Tibial artery (tissue), 4 donors: ENCODE results near the gene RNF38.
"Not testable (repeated sequence)": the region's sequence is repeated elsewhere in the genome, so short reads cannot be mapped to it uniquely, and the experiment has no call there.

Experiments used
- DNase-seq, 2 donors: peaks; one replicate each; pipeline ENCODE4 v3.0.0-alpha.2; 2019
- H3K27ac ChIP-seq, 2 donors: fragments of 200-600 bp; sonication (generic) in 1 of 2; 1 replicate in 1 of 2; 2 replicates in 1 of 2; pipeline ENCODE4 v1.5.1; 2018 to 2019; ENCODE audit warnings: mild to moderate bottlenecking in 1 of 2
- H3K27me3 ChIP-seq, 2 donors: fragments of 200-600 bp; sonication (generic) in 1 of 2; one replicate each; pipeline versions ENCODE4 v1.5.1 to v1.6.0; 2016 to 2019
- H3K36me3 ChIP-seq, 3 donors: fragments of 200-600 bp; sonication (generic) in 2 of 3; one replicate each; pipeline ENCODE4 v1.5.1; 2016 to 2019; ENCODE audit warnings: mild to moderate bottlenecking in 2 of 3
- H3K4me1 ChIP-seq, 4 donors: fragments of 200-600 bp; sonication (generic) in 2 of 4; 1 replicate in 3 of 4; 2 replicates in 1 of 4; pipeline ENCODE4 v1.5.1; 2016 to 2019
- H3K4me3 ChIP-seq, 2 donors: fragments of 200-600 bp; sonication (generic) in 1 of 2; 1 replicate in 1 of 2; 2 replicates in 1 of 2; pipeline ENCODE4 v1.5.1; 2018 to 2019; ENCODE audit warnings: mild to moderate bottlenecking in 2 of 2
- H3K9me3 ChIP-seq, 3 donors: fragments of 200-600 bp; sonication (generic) in 1 of 3; one replicate each; pipeline ENCODE4 v1.5.1; 2016 to 2019
- CTCF ChIP-seq, 2 experiments: fragments of 200-600 bp in 1 of 2; fragments of 450-650 bp in 1 of 2; IDR thresholded peaks; one replicate each; pipeline ENCODE4 v1.5.1; 2017 to 2019; ENCODE audit warnings: antibody characterized with exemption in 2 of 2, mild to moderate bottlenecking in 1 of 2, moderate library complexity in 1 of 2
- intact Hi-C: fragments of 100-400 bp; cut with DNase I; formaldehyde crosslinking; loops from one replicate; pipeline ENCODE4 v1.15.0; 2023; ENCODE audit warnings: low total_unique reads

Gene RNF38

GRCh38 chr9:36297798-36298197 is 102.3 kb downstream of the RNF38 start:
- H3K4me1 ChIP-seq, result no peaks in the 10 kb centered on the region
- no peaks in the 10 kb centered on the region for H3K36me3 ChIP-seq
- intact Hi-C loops, result no loop called here
- no peak overlapping the region for H3K27ac ChIP-seq
- no peak for DNase-seq
- TF ChIP-seq CTCF (IDR thresholded peaks at IDR 0.05), result no peak
- H3K4me3 ChIP-seq, result no peak overlapping the region
- H3K9me3 ChIP-seq, result no peaks in the 10 kb centered on the region
- H3K27me3 ChIP-seq, result no peaks in the 10 kb centered on the region

GRCh38 chr9:36294996-36295395 is 105.1 kb downstream of the RNF38 start:
- H3K27ac ChIP-seq, result not testable (repeated sequence)

GRCh38 chr9:36293918-36294317 is 106.2 kb downstream of the RNF38 start:
- TF ChIP-seq CTCF (IDR thresholded peaks at IDR 0.05), result no peak
- Histone ChIP-seq H3K36me3 (no peaks in the 10 kb centered on the region), H3K4me3 (no peak overlapping the region), H3K9me3 (no peaks in the 10 kb centered on the region), H3K4me1 (no peaks in the 10 kb centered on the region), H3K27ac (no peak overlapping the region), H3K27me3 (no peaks in the 10 kb centered on the region)
- DNase-seq, result no peak
- intact Hi-C loops, result no loop called here

More at GRCh38 chr9:36294996-36295395, 105.1 kb downstream of the RNF38 start:
- H3K4me3 ChIP-seq, intact Hi-C loops, H3K4me1 ChIP-seq, H3K27me3 ChIP-seq, H3K36me3 ChIP-seq, DNase-seq, H3K9me3 ChIP-seq: not testable (repeated sequence)

- H3K36me3 ChIP-seq, result no peaks in the 10 kb centered on the region
- no peaks in the 10 kb centered on the region for H3K9me3 ChIP-seq
- no peaks in the 10 kb centered on the region for H3K27me3 ChIP-seq
- H3K4me1 ChIP-seq, result no peaks in the 10 kb centered on the region
- no peak for TF ChIP-seq CTCF (IDR thresholded peaks at IDR 0.05)
- no peak overlapping the region for H3K27ac ChIP-seq
- no peak overlapping the region for H3K4me3 ChIP-seq
- intact Hi-C loops, result no loop called here
- DNase-seq, result no peak
Measured at GRCh38 chr9:36293171-36293570, 106.9 kb downstream of the RNF38 start.

- no peak for TF ChIP-seq CTCF (IDR thresholded peaks at IDR 0.05)
- no peak for DNase-seq
- H3K4me3 ChIP-seq, result no peak overlapping the region
- no peak overlapping the region for H3K27ac ChIP-seq
- no peaks in the 10 kb centered on the region for H3K27me3 ChIP-seq
- H3K9me3 ChIP-seq, result no peaks in the 10 kb centered on the region
- no peaks in the 10 kb centered on the region for H3K4me1 ChIP-seq
- intact Hi-C loops, result no loop called here
- H3K36me3 ChIP-seq, result no peaks in the 10 kb centered on the region
Measured at GRCh38 chr9:36292641-36293040, 107.4 kb downstream of the RNF38 start.

- Histone ChIP-seq H3K27me3 (no peaks in the 10 kb centered on the region), H3K4me1 (no peaks in the 10 kb centered on the region), H3K36me3 (no peaks in the 10 kb centered on the region), H3K9me3 (no peaks in the 10 kb centered on the region), H3K4me3 (no peak overlapping the region), H3K27ac (no peak overlapping the region)
- no peak for TF ChIP-seq CTCF (IDR thresholded peaks at IDR 0.05)
- intact Hi-C loops, result no loop called here
- DNase-seq, result no peak
Measured at GRCh38 chr9:36290996-36291395, 109.1 kb downstream of the RNF38 start.
